Measurements from ENCODE around the gene C1QTNF3. TPM values are rescaled to one million over a fixed set of nuclear protein-coding genes. Genes with fewer than 3 reads are reported as not detected.
"Not testable (repeated sequence)": the region's sequence is repeated elsewhere in the genome, so short reads cannot be mapped to it uniquely, and the experiment has no call there.

The C1QTNF3 gene
- polyA plus RNA-seq (ENCODE audit: insufficient read length): 50.5 TPM

- DNase-seq: peak; percentile 87
Observed at GRCh38 chr5:34043099-34043876, at the start of gene C1QTNF3. Gene C1QTNF3, minus strand, starts transcription at chr5:34043213. Its CDS starts 88 bp downstream, at chr5:34043125.

GRCh38 chr5:34091039-34091438, 48.0 kb upstream of the C1QTNF3 start:
- not testable (repeated sequence) for DNase-seq

GRCh38 chr5:34089802-34090201, 46.8 kb upstream of the C1QTNF3 start:
- not testable (repeated sequence) for DNase-seq

- not testable (repeated sequence) for DNase-seq
Observed at GRCh38 chr5:34087728-34088127, 44.7 kb upstream of the C1QTNF3 start.

- DNase-seq: not testable (repeated sequence)
Observed at GRCh38 chr5:34083898-34084297, 40.9 kb upstream of the C1QTNF3 start.

GRCh38 chr5:34079505-34079904, 36.5 kb upstream of the C1QTNF3 start:
- not testable (repeated sequence) for DNase-seq

- not testable (repeated sequence) for DNase-seq
Observed at GRCh38 chr5:34077636-34078035, 34.6 kb upstream of the C1QTNF3 start.

- DNase-seq: not testable (repeated sequence)
Observed at GRCh38 chr5:34076719-34077364, 33.8 kb upstream of the C1QTNF3 start.

GRCh38 chr5:34074472-34074871, 31.5 kb upstream of the C1QTNF3 start:
- DNase-seq: not testable (repeated sequence)

GRCh38 chr5:34074071-34074470, 31.1 kb upstream of the C1QTNF3 start:
- DNase-seq: not testable (repeated sequence)

- DNase-seq: not testable (repeated sequence)
Observed at GRCh38 chr5:34070626-34071025, 27.6 kb upstream of the C1QTNF3 start.

- DNase-seq: no peak
Observed at GRCh38 chr5:34064656-34065055, 21.6 kb upstream of the C1QTNF3 start.

- no peak for DNase-seq
Observed at GRCh38 chr5:34062419-34062818, 19.4 kb upstream of the C1QTNF3 start.

GRCh38 chr5:34061993-34062392, 19.0 kb upstream of the C1QTNF3 start:
- DNase-seq: no peak

GRCh38 chr5:34059977-34060376, 17.0 kb upstream of the C1QTNF3 start:
- no peak for DNase-seq

- no peak for DNase-seq
Observed at GRCh38 chr5:34058532-34058931, 15.5 kb upstream of the C1QTNF3 start.

- no peak for DNase-seq
Observed at GRCh38 chr5:34057569-34057968, 14.6 kb upstream of the C1QTNF3 start.

GRCh38 chr5:34057118-34057517, 14.1 kb upstream of the C1QTNF3 start:
- DNase-seq: no peak

- no peak for DNase-seq
Observed at GRCh38 chr5:34055667-34056066, 12.7 kb upstream of the C1QTNF3 start.

GRCh38 chr5:34054400-34054729, 11.4 kb upstream of the C1QTNF3 start:
- no peak for DNase-seq

GRCh38 chr5:34053571-34054399, 10.8 kb upstream of the C1QTNF3 start:
- DNase-seq: no peak

GRCh38 chr5:34053133-34053532, 10.1 kb upstream of the C1QTNF3 start:
- peak; percentile 51 for DNase-seq

- no peak for DNase-seq
Observed at GRCh38 chr5:34051374-34051980, 8.5 kb upstream of the C1QTNF3 start.
